ENCODE data around the gene PASD1. TPM values are rescaled to one million over a fixed set of nuclear protein-coding genes. Genes with fewer than 3 reads are reported as not detected.

The PASD1 gene
- total RNA-seq, 1 donor from 2014 or later: under 0.01 TPM

- peaks cover 0 to 7% (median 0%) of the 10 kb centered on the region in 3 donors for H3K4me1 ChIP-seq (ENCODE audit: control insufficient read depth in 3 of 3, insufficient read depth in 3 of 3, low read length in 3 of 3)
- no peaks in the 10 kb centered on the region for H3K27me3 ChIP-seq (ENCODE audit: control insufficient read depth in 3 of 3, insufficient read depth in 3 of 3, low read length in 3 of 3)
- no peaks in the 10 kb centered on the region for H3K36me3 ChIP-seq (ENCODE audit: control insufficient read depth in 3 of 3, insufficient read depth in 3 of 3, low read length in 3 of 3)
- H3K9ac ChIP-seq (ENCODE audit: low read depth in 1 of 3, low read length in 3 of 3): no peak overlapping the region
- H3K4me3 ChIP-seq (ENCODE audit: low read length in 3 of 3): no peak overlapping the region
- no peak overlapping the region for H3K27ac ChIP-seq (ENCODE audit: low read depth, low read length)
- no peaks in the 10 kb centered on the region for H3K9me3 ChIP-seq (ENCODE audit: control insufficient read depth in 3 of 3, low read length in 3 of 3)
Measured at GRCh38 chrX:151723156-151723760, 159.8 kb downstream of the PASD1 start.

GRCh38 chrX:151724563-151725337 lies 161.3 kb downstream of the PASD1 start:
- H3K9ac ChIP-seq (ENCODE audit: low read depth in 1 of 3, low read length in 3 of 3): no peak overlapping the region
- H3K27ac ChIP-seq (ENCODE audit: low read depth, low read length): no peak overlapping the region

GRCh38 chrX:151725338-151725614 lies 161.8 kb downstream of the PASD1 start:
- H3K4me3 ChIP-seq (ENCODE audit: low read length in 3 of 3): no peak overlapping the region
- peaks cover 0 to 7% (median 0%) of the 10 kb centered on the region in 3 donors for H3K4me1 ChIP-seq (ENCODE audit: control insufficient read depth in 3 of 3, insufficient read depth in 3 of 3, low read length in 3 of 3)
- no peak overlapping the region for H3K9ac ChIP-seq (ENCODE audit: low read depth in 1 of 3, low read length in 3 of 3)
- H3K36me3 ChIP-seq (ENCODE audit: control insufficient read depth in 3 of 3, insufficient read depth in 3 of 3, low read length in 3 of 3): no peaks in the 10 kb centered on the region
- H3K27ac ChIP-seq (ENCODE audit: low read depth, low read length): no peak overlapping the region
- H3K9me3 ChIP-seq (ENCODE audit: control insufficient read depth in 3 of 3, low read length in 3 of 3): no peaks in the 10 kb centered on the region
- no peaks in the 10 kb centered on the region for H3K27me3 ChIP-seq (ENCODE audit: control insufficient read depth in 3 of 3, insufficient read depth in 3 of 3, low read length in 3 of 3)

More at GRCh38 chrX:151724563-151725337, 161.3 kb downstream of the PASD1 start:
- H3K36me3 ChIP-seq (ENCODE audit: control insufficient read depth in 3 of 3, insufficient read depth in 3 of 3, low read length in 3 of 3): no peaks in the 10 kb centered on the region
- H3K4me3 ChIP-seq (ENCODE audit: low read length in 3 of 3): no peak overlapping the region
- H3K4me1 ChIP-seq (ENCODE audit: control insufficient read depth in 3 of 3, insufficient read depth in 3 of 3, low read length in 3 of 3): peaks cover 0 to 7% (median 0%) of the 10 kb centered on the region in 3 donors
- H3K9me3 ChIP-seq (ENCODE audit: control insufficient read depth in 3 of 3, low read length in 3 of 3): no peaks in the 10 kb centered on the region
- H3K27me3 ChIP-seq (ENCODE audit: control insufficient read depth in 3 of 3, insufficient read depth in 3 of 3, low read length in 3 of 3): no peaks in the 10 kb centered on the region

Other genes with a start within 250 kb of the PASD1 start
- 19.3 TPM for gene VMA21, start 166.5 kb upstream of the PASD1 start, total RNA-seq
- gene PRRG3, start 131.8 kb downstream of the PASD1 start, total RNA-seq: 9.4 TPM
- 0.52 TPM for gene FATE1, start 152.4 kb downstream of the PASD1 start, total RNA-seq
- not detected for gene CNGA2, start 171.1 kb downstream of the PASD1 start, total RNA-seq